Right cardiac atrium (tissue), 5 donors: ENCODE data around the gene TIGD7. TPM values are rescaled to one million over a fixed set of nuclear protein-coding genes. Genes with fewer than 3 reads are reported as not detected.

Source experiments
- ATAC-seq, 2 donors: fragments of 200-7000 bp; cut with Tn5 transposase; one replicate each; pipeline versions ENCODE4 v1.8.0 to v1.9.1; 2020; ENCODE audit warnings: moderate library complexity in 2 of 2, mild to moderate bottlenecking in 1 of 2
- DNase-seq, 3 donors: peaks; one replicate each; pipeline ENCODE4 v3.0.0-alpha.2; 2020
- H3K27ac ChIP-seq: one replicate; pipeline ENCODE4 v1.5.1; 2013; ENCODE audit warnings: mild to moderate bottlenecking, low read length, control low read depth, moderate library complexity
- H3K27me3 ChIP-seq: one replicate; pipeline ENCODE4 v1.6.1; 2013; ENCODE audit not compliant: control insufficient read depth, insufficient read depth
- H3K4me1 ChIP-seq: one replicate; pipeline ENCODE4 v1.6.1; 2013; ENCODE audit warnings: low read length; ENCODE audit not compliant: control insufficient read depth, insufficient read depth
- H3K4me3 ChIP-seq: one replicate; pipeline ENCODE4 v1.5.1; 2013; ENCODE audit warnings: low read length, control low read depth
- H3K9me3 ChIP-seq: one replicate; pipeline ENCODE4 v1.6.1; 2013; ENCODE audit warnings: low read length; ENCODE audit not compliant: control insufficient read depth
- WGBS: extraction: QIAGEN DNeasy Blood & Tissue Kit; methylation state at CpG from one replicate; pipeline ENCODE4 v1.1.7; 2013; 5-methylcytosine and 5-hydroxymethylcytosine counted together
- intact Hi-C, 4 donors: fragments of 100-400 bp; cut with DNase I; formaldehyde crosslinking; loops; one replicate each; pipeline versions ENCODE4 v1.11.0 to v1.14.0; 2022 to 2023
- polyA plus RNA-seq: library from polyadenylated mRNA; stranded (reverse); fragments of 200-250 nt; gene quantifications from one replicate; pipeline ENCODE4 v1.2.3, GENCODE V29; 2013
- total RNA-seq, 4 donors: library from RNA; stranded (reverse); fragmentation: NEBNext Ultra II Directional; extraction: Animal tissue kit (Norgen Biotek cat#: 25700); gene quantifications; one replicate each; pipeline ENCODE4 v1.2.1, GENCODE V29; 2021
- donor health status: healthy with polysubstance abuse.
- donor health status: DM: no; HTN: yes; CAD: no.
- donor health status: DM: no; HTN: no; CAD: no.
- donor health status: DM: no; HTN: yes; CAD: no; lungs with severe emphysema.
- donor health status: DM: yes; HTN: yes; CAD: no.

TIGD7 gene
- total and polyA plus RNA-seq, 5 donors: 3.5 to 8.7 (median 6.3) TPM

- H3K9me3 ChIP-seq: no peaks in the 10 kb centered on the region
- ATAC-seq: peak; percentile 96
- H3K27me3 ChIP-seq: no peaks in the 10 kb centered on the region
- WGBS: 1% methylated on average over 77 of the region's 77 CpGs
- peaks cover 4% of the 10 kb centered on the region for H3K4me1 ChIP-seq
- peak overlapping the region; percentile 95 for H3K27ac ChIP-seq
- DNase-seq: peak; percentile 98 to 99 (median 99)
- intact Hi-C loops: no loop called here
- H3K4me3 ChIP-seq: peak overlapping the region; percentile 65
Measured at GRCh38 chr16:3264137-3265036, 40.8 kb downstream of the TIGD7 start.

DNA sequence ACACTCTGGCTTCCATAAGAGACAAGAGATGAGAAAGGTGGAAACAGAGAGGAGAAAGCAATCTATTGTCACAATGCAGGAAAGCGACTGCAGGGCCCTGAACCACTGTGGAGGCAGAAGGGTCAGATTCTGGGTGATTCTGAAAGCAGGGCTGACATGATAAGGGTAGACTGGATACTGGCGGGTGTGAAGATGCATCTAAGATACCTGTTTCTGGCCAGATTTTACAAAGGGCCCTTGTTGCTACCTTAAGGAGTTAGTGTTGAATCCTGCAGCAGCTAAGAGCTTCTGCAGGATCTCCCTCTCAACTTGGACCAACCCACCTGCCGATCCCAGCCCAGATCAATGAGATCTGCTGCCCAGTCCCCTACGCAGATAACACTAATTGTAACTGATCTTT is 42.7 kb downstream of the TIGD7 start:
- Histone ChIP-seq H3K4me1 (peaks cover 4% of the 10 kb centered on the region), H3K27ac (no peak overlapping the region), H3K4me3 (no peak overlapping the region), H3K27me3 (no peaks in the 10 kb centered on the region), H3K9me3 (no peaks in the 10 kb centered on the region)
- intact Hi-C loops: no loop called here
- 95% methylated on average over 4 of the region's 4 CpGs for WGBS
- ATAC-seq: no peak
- no peak for DNase-seq

GRCh38 chr16:3259836-3260235 is 45.4 kb downstream of the TIGD7 start:
- intact Hi-C loops: no loop called here

GRCh38 chr16:3256866-3257465 is 48.3 kb downstream of the TIGD7 start:
- no peak for DNase-seq
- Histone ChIP-seq H3K4me1 (no peaks in the 10 kb centered on the region), H3K27me3 (no peaks in the 10 kb centered on the region), H3K9me3 (no peaks in the 10 kb centered on the region), H3K4me3 (no peak overlapping the region), H3K27ac (no peak overlapping the region)
- intact Hi-C loops: no loop called here
- ATAC-seq: peak in 1 of 2 donors; percentile 23
- 75% methylated on average over 9 of the region's 9 CpGs for WGBS

More at GRCh38 chr16:3259836-3260235, 45.4 kb downstream of the TIGD7 start:
- Histone ChIP-seq H3K9me3 (no peaks in the 10 kb centered on the region), H3K27ac (no peak overlapping the region), H3K4me1 (peaks cover 2% of the 10 kb centered on the region), H3K4me3 (no peak overlapping the region), H3K27me3 (no peaks in the 10 kb centered on the region)
- DNase-seq (no peak), ATAC-seq (no peak)
- whole genome bisulfite sequencing: 84% methylated on average over 8 of the region's 8 CpGs

- H3K9me3 ChIP-seq: no peaks in the 10 kb centered on the region
- H3K27me3 ChIP-seq: no peaks in the 10 kb centered on the region
- no peak for DNase-seq
- 74% methylated on average over 14 of the region's 14 CpGs for WGBS
- ATAC-seq: peak; percentile 45 to 54
- H3K27ac ChIP-seq: no peak within 1 kb of the TSS
- intact Hi-C loops: no loop called here
- H3K4me3 ChIP-seq: no peak within 1 kb of the TSS
- no peaks in the 10 kb centered on the region for H3K4me1 ChIP-seq
Measured at GRCh38 chr16:3256146-3256865, 48.9 kb downstream of the TIGD7 start, which contains the start of gene MEFV. Gene MEFV (minus strand): TSS chr16:3256633. CDS start chr16:3256587, 46 bp downstream.

GRCh38 chr16:3254309-3254708 is 50.9 kb downstream of the TIGD7 start:
- DNase-seq: no peak
- Histone ChIP-seq H3K27ac (no peak overlapping the region), H3K9me3 (no peaks in the 10 kb centered on the region), H3K27me3 (no peaks in the 10 kb centered on the region), H3K4me1 (no peaks in the 10 kb centered on the region), H3K4me3 (no peak overlapping the region)
- ATAC-seq: no peak
- WGBS: 44% methylated on average over 35 of the region's 35 CpGs
- intact Hi-C loops: no loop called here

DNA sequence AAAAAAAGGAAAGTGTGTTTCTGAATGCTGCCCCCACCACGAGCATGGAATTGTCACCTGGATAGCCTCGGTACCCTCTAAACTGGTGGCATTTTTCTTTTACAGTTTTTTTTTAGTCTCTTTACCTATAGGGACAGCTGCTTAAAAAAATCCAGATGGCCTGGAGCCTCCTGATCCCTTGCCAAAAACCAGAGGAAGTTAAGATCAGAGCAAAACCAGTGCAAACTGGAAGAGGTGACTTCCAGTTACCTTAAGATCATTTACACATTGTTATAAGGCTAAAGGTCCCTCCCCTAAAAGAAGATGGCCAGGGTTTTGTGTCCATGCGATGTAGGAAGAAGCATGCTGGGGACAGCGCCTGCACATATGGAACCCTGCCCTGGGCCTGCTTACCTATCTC is 52.3 kb downstream of the TIGD7 start:
- no peak for ATAC-seq
- no peak overlapping the region for H3K4me3 ChIP-seq
- H3K27me3 ChIP-seq: no peaks in the 10 kb centered on the region
- WGBS: 71% methylated on average over 4 of the region's 4 CpGs
- no peak overlapping the region for H3K27ac ChIP-seq
- intact Hi-C loops: no loop called here
- no peaks in the 10 kb centered on the region for H3K9me3 ChIP-seq
- DNase-seq: no peak
- H3K4me1 ChIP-seq: no peaks in the 10 kb centered on the region

DNA sequence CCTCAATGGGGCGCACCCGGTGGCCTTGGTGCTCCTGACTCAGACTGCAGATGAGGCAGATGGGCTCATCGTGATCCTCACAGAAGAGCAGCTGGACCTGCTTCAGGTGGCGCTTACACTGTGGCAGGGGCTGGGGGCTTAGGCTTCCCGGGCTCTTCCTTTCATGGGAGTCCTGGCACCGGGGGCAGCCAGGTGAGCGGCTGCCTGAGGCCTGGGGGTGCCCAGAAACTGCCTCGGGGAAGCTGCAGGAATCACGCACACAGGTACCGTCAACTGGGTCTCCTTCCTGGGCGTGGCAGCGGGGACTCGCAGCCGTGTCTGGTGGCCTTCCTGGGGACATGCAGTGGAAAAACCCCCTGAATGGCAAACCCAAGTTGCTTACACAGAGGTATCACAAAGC is 55.8 kb downstream of the TIGD7 start:
- Histone ChIP-seq H3K4me3 (no peak overlapping the region), H3K4me1 (no peaks in the 10 kb centered on the region), H3K27ac (no peak overlapping the region), H3K27me3 (no peaks in the 10 kb centered on the region), H3K9me3 (no peaks in the 10 kb centered on the region)
- DNase-seq (no peak), ATAC-seq (no peak)
- 88% methylated on average over 14 of the region's 14 CpGs for WGBS
- intact Hi-C loops: no loop called here

DNA sequence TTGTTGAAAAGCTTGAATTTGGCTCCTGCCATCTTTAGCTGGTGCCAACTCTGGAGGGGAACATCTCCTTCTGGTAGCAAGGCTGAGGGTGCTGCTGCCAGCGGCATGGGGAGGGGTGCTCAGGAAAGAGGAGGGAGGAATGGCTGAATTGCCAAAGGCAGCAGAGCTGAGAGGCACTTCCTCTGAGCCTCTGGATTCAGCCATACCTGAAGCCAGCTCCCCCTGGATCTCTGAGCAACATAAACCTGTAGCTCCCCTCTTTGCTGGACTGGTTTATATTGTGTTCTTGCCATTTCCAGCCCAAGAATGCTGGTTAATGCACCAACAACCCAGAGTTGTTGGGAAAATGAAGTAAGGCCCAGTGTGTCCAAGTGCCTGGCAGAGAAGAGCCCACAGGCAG is 56.2 kb downstream of the TIGD7 start:
- intact Hi-C loops: no loop called here
- no peak for DNase-seq

More for the DNA sequence above, 56.2 kb downstream of the TIGD7 start:
- Histone ChIP-seq H3K9me3 (no peaks in the 10 kb centered on the region), H3K27me3 (no peaks in the 10 kb centered on the region), H3K4me3 (no peak overlapping the region), H3K4me1 (no peaks in the 10 kb centered on the region), H3K27ac (no peak overlapping the region)
- ATAC-seq: no peak
- 75% methylated on average over 1 of the region's 1 CpG for WGBS
